Fibroblast of mammary gland (primary cell): ENCODE measurements around the gene LRP1B.

Experiments used
- DNase-seq: peaks from one replicate; pipeline ENCODE4 v3.0.0-alpha.2; 2010; ENCODE audit warnings: low read depth
- H3K4me3 ChIP-seq: 2 replicates; pipeline ENCODE4 v1.5.1; 2011; ENCODE audit warnings: low read depth, mild to moderate bottlenecking, low read length, moderate library complexity; ENCODE audit not compliant: control insufficient read depth
- TF ChIP-seq, protein P1 (sequence below): conservative IDR thresholded peaks from 2 replicates; pipeline ENCODE4 v1.5.1; 2011; ENCODE audit warnings: low read depth, low read length, inconsistent platforms; ENCODE audit not compliant: control insufficient read depth, insufficient read depth

Gene LRP1B

DNA sequence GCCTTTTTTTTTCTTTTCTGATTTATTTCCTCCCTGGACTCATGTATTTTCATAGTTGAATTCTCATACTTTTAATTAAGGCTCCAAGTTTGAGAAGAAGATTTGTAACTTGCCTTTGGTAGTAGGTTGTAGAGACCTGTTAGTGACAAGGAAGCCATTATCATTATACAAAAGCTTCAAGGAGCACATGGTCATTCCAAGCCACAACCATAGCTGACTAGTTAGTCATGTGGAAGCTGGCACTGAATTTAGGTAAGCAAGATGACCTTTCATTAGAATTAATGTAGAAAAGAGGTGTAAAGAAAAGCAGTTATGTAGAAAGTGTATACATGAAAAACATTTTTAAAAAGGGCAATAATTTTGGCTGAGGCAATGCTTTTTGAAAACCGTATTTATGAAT is 89.7 kb downstream of the LRP1B start:
- H3K4me3 ChIP-seq = no peak overlapping the region
- TF ChIP-seq, protein P1, sequence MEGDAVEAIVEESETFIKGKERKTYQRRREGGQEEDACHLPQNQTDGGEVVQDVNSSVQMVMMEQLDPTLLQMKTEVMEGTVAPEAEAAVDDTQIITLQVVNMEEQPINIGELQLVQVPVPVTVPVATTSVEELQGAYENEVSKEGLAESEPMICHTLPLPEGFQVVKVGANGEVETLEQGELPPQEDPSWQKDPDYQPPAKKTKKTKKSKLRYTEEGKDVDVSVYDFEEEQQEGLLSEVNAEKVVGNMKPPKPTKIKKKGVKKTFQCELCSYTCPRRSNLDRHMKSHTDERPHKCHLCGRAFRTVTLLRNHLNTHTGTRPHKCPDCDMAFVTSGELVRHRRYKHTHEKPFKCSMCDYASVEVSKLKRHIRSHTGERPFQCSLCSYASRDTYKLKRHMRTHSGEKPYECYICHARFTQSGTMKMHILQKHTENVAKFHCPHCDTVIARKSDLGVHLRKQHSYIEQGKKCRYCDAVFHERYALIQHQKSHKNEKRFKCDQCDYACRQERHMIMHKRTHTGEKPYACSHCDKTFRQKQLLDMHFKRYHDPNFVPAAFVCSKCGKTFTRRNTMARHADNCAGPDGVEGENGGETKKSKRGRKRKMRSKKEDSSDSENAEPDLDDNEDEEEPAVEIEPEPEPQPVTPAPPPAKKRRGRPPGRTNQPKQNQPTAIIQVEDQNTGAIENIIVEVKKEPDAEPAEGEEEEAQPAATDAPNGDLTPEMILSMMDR = no peak
- peak; percentile 15 for DNase-seq

DNA sequence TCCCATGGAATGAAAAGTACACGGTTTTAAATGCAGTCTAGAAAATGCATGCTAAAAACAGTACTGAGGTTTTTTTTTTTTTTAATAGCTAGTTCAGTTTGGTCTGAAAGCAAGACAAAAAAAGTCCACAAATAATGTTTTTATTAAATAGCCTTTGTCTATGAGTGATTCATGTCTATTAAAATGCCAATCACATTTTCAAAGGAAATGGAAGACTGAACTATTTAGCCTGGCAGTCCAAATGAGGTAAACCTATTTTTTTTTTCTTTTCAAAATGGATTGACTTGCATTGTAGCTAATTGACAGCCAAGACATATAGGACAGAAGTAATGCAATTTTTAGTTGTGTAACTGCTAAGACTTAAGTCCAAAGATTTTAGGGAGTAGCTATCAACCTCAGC is 90.3 kb downstream of the LRP1B start:
- DNase-seq = no peak
- TF ChIP-seq, protein P1 = no peak
- no peak overlapping the region for H3K4me3 ChIP-seq

DNA sequence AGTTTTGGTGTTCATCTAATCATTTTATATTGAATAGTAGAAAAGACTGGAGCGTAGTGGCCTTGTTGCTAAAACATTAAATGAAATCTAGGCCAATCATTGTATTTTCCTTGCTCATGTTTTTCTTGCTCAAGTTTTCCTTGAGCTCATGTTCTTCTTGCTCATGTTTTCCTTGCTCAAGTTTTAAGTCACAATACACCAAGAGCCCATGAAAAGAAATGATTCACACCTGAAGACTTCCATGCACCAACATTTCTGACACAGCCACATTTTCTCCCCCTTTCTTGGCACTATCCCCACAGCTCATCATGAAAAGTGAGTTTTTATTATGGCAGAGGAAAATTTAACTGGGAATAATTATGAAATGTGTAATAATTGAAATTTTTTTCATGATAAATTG is 92.0 kb downstream of the LRP1B start:
- TF ChIP-seq, protein P1 = no peak
- no peak overlapping the region for H3K4me3 ChIP-seq
- no peak for DNase-seq

DNA sequence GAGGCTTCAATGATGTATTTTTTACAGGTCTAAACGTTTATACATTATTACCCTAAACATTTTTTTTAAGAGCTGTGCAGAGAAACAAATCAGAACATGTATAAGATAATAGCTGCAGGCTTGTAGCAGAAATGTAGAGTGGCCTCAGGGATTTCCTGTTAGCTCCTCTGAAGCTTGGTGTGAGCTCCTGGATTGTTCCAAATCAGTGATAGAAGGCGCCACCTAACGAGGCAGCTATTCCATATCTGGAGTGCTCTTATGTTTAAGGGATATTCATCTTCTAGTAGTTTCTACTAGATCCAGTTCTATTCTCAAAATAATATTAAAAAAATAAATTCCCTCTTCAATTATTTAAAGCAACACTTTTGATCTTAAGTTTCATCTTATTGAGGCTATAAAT is 93.1 kb downstream of the LRP1B start:
- no peak for DNase-seq
- TF ChIP-seq, protein P1 = no peak

DNA sequence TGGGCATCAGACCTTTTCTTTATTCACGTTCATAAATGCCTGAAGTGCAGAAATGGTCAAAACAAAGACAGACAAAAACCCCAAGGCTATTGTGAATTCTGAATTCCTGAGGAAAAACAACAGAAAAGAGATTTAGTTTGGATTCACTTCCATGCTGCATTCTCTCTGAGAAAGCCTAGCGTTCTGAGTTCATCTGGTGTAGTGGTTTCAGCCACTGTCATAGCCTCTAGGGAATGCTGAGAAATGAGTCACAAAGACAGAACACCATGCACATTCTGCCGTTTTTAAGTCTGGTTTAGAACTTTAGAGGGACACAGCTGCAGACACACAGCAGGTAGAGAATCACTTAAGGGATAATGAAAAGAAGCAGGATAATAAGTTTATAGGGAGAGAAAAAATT is 93.8 kb downstream of the LRP1B start:
- DNase-seq = peak; percentile 15
- TF ChIP-seq, protein P1 = no peak
- H3K4me3 ChIP-seq = no peak overlapping the region

More for the DNA sequence above, 93.1 kb downstream of the LRP1B start:
- H3K4me3 ChIP-seq = no peak overlapping the region

DNA sequence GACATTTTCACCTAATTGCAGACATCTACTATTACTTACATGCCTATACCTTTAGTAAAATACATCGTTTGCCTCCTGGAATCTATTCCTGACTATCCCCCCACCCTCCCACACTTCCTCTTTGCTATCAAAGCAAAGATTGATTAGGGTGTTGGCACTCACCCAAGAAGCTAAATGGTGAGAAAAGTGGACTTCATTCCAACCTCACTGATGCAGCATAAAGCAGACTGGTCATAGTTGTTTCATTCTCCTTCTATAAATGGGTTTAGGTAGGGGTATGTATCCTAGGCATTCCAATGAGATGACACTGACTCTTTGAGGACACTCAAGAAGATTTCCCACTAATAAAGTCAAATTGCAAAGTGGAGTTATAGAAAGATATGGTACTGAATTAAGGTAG is 97.4 kb downstream of the LRP1B start:
- no peak overlapping the region for H3K4me3 ChIP-seq
- TF ChIP-seq, protein P1 = no peak
- no peak for DNase-seq

DNA sequence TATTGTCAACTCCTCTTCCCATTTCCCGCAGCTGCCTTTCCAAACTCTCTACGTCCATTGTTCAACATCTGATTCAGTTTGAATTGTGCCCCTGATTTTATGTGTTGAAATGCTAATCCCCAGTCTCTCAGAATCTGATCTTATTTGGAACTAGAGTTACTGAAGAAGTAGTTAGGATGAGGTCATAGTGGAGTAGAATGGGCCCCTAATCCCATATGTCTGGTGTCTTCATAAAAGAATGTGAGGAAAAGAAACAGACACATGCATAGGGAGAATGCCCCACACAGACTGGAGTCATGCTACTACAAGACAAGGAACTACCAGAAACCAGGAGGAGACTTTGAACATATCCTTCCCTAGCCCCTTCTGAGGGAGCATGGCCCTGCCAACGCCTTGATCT is 99.2 kb downstream of the LRP1B start:
- H3K4me3 ChIP-seq = no peak overlapping the region
- TF ChIP-seq, protein P1 = no peak
- no peak for DNase-seq
